Neural cell (in vitro differentiated cells): ENCODE results near the gene PML. TPM values are rescaled to one million over a fixed set of nuclear protein-coding genes. Genes with fewer than 3 reads are reported as not detected.

Experiments used
- H2AFZ ChIP-seq: fragments of 200-600, 300-800 bp; sonication (generic), shearing (Covaris generic); 2 replicates; pipeline ENCODE4 v1.6.0; 2014; ENCODE audit warnings: low read depth, mild to moderate bottlenecking, antibody characterized with exemption, low read length, moderate library complexity
- H3F3A ChIP-seq: fragments of 200-600 bp; shearing (Covaris generic); 2 replicates; pipeline ENCODE4 v1.6.1; 2016; ENCODE audit warnings: mild to moderate bottlenecking, moderate library complexity, mixed read lengths, antibody characterized with exemption, low read length; ENCODE audit not compliant: insufficient read depth, poor library complexity, severe bottlenecking
- H3K27ac ChIP-seq: fragments of 200-600, 300-800 bp; sonication (generic), shearing (Covaris generic); 2 replicates; pipeline ENCODE4 v1.5.1; 2014; ENCODE audit warnings: mild to moderate bottlenecking, low read length, moderate library complexity
- H3K27me3 ChIP-seq: fragments of 300-800, 200-600 bp; sonication (generic), shearing (Covaris generic); 2 replicates; pipeline ENCODE4 v1.6.0; 2014; ENCODE audit warnings: mild to moderate bottlenecking, low read depth, low read length, moderate library complexity; ENCODE audit not compliant: insufficient read depth
- H3K36me3 ChIP-seq: fragments of 300-800, 200-600 bp; sonication (generic), shearing (Covaris generic); 2 replicates; pipeline ENCODE4 v1.5.1; 2014; ENCODE audit warnings: mild to moderate bottlenecking, antibody characterized with exemption, low read length, moderate library complexity; ENCODE audit not compliant: insufficient read depth
- H3K4me2 ChIP-seq: fragments of 300-800, 200-600 bp; sonication (generic), shearing (Covaris generic); 2 replicates; pipeline ENCODE4 v1.6.0; 2014; ENCODE audit warnings: mild to moderate bottlenecking, low read length
- H3K4me3 ChIP-seq: fragments of 300-800, 200-600 bp; sonication (generic), shearing (Covaris generic); 2 replicates; pipeline ENCODE4 v1.5.1; 2014; ENCODE audit warnings: mild to moderate bottlenecking, low read length, moderate library complexity
- H3K79me2 ChIP-seq: fragments of 200-600 bp; shearing (Covaris generic); replicated peaks from 2 replicates; pipeline ENCODE4 v1.6.0; 2014; ENCODE audit warnings: mild to moderate bottlenecking, low read length, moderate library complexity; ENCODE audit not compliant: insufficient read depth
- H3K9ac ChIP-seq: fragments of 300-800, 200-600 bp; sonication (generic), shearing (Covaris generic); 2 replicates; pipeline ENCODE4 v1.6.1; 2016; ENCODE audit warnings: mild to moderate bottlenecking, low read length, mixed read lengths
- H3K9me2 ChIP-seq: fragments of 200-600 bp; shearing (Covaris generic); 2 replicates; pipeline ENCODE4 v1.6.1; 2016; ENCODE audit warnings: mild to moderate bottlenecking, low read length, mixed read lengths; ENCODE audit not compliant: insufficient read depth
- H3K9me3 ChIP-seq: fragments of 200-600, 300-800 bp; sonication (generic), shearing (Covaris generic); 2 replicates; pipeline ENCODE4 v1.6.1; 2016; ENCODE audit warnings: mild to moderate bottlenecking, mixed run types, low read length, moderate library complexity, mixed read lengths
- H4K20me1 ChIP-seq: fragments of 200-600 bp; shearing (Covaris generic); 2 replicates; pipeline ENCODE4 v1.6.1; 2016; ENCODE audit warnings: mild to moderate bottlenecking, mixed run types; ENCODE audit not compliant: insufficient read depth
- EP300 ChIP-seq: fragments of 450-650 bp; conservative IDR thresholded peaks from 2 replicates; pipeline ENCODE4 v1.6.1; 2014; ENCODE audit warnings: antibody characterized with exemption, mild to moderate bottlenecking, moderate library complexity; ENCODE audit not compliant: poor library complexity, severe bottlenecking
- EZH2 ChIP-seq: fragments of 200-600, 300-800 bp; shearing (Covaris generic), sonication (generic); IDR thresholded peaks from 2 replicates; pipeline ENCODE4 v1.6.1; 2014; ENCODE audit warnings: antibody characterized with exemption, low read length, borderline replicate concordance, mild to moderate bottlenecking; ENCODE audit not compliant: insufficient read depth, poor library complexity, severe bottlenecking
- MXI1 ChIP-seq: fragments of 450-650 bp; conservative IDR thresholded peaks from 2 replicates; pipeline ENCODE4 v1.6.1; 2014; ENCODE audit warnings: antibody characterized with exemption, mild to moderate bottlenecking; ENCODE audit not compliant: poor library complexity, severe bottlenecking
- POLR2AphosphoS5 ChIP-seq: IDR thresholded peaks from 2 replicates; pipeline ENCODE4 v1.6.1; 2012
- RAD21 ChIP-seq: fragments of 450-650 bp; conservative IDR thresholded peaks from 2 replicates; pipeline ENCODE4 v1.6.1; 2014; ENCODE audit warnings: antibody characterized with exemption, mild to moderate bottlenecking, moderate library complexity
- SMC3 ChIP-seq: fragments of 450-650 bp; conservative IDR thresholded peaks from 2 replicates; pipeline ENCODE4 v1.6.1; 2014; ENCODE audit warnings: antibody characterized with exemption, mild to moderate bottlenecking, moderate library complexity; ENCODE audit not compliant: poor library complexity
- TAF1 ChIP-seq: IDR thresholded peaks from 2 replicates; pipeline ENCODE4 v1.6.1; 2012; ENCODE audit warnings: low read depth
- polyA plus RNA-seq: library from polyadenylated mRNA; depleted of rRNA; stranded (reverse); fragments of >200 nt; gene quantifications from 2 replicates; pipeline ENCODE4 v1.2.3, GENCODE V29; 2014
- TF ChIP-seq, protein P1 (sequence below): IDR thresholded peaks from 2 replicates; pipeline ENCODE4 v1.6.1; 2012; ENCODE audit warnings: borderline replicate concordance
- TF ChIP-seq, protein P2 (sequence below): fragments of 450-650 bp; IDR thresholded peaks from 2 replicates; pipeline ENCODE4 v1.5.1; 2014; ENCODE audit warnings: antibody characterized with exemption, mild to moderate bottlenecking, moderate library complexity; ENCODE audit not compliant: poor library complexity, severe bottlenecking

PML gene
- polyA plus RNA-seq, 1 donor from 2014 or later: 4.7 TPM

DNA sequence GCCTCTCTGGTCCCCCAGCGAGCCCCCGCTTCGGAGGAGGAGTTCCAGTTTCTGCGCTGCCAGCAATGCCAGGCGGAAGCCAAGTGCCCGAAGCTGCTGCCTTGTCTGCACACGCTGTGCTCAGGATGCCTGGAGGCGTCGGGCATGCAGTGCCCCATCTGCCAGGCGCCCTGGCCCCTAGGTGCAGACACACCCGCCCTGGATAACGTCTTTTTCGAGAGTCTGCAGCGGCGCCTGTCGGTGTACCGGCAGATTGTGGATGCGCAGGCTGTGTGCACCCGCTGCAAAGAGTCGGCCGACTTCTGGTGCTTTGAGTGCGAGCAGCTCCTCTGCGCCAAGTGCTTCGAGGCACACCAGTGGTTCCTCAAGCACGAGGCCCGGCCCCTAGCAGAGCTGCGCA lies 3.5 kb downstream of the PML start:
- Histone ChIP-seq H3K36me3 (no peaks in the 10 kb centered on the region), H3K27me3 (no peaks in the 10 kb centered on the region), H3K27ac (no peak overlapping the region), H3F3A (no peaks in the 10 kb centered on the region), H3K4me3 (no peak overlapping the region), H3K9me2 (no peaks in the 10 kb centered on the region), H3K9ac (no peak overlapping the region), H4K20me1 (no peaks in the 10 kb centered on the region), H3K9me3 (no peaks in the 10 kb centered on the region), H2AFZ (no peak overlapping the region), H3K79me2 (peaks cover 18% of the 10 kb centered on the region), H3K4me2 (no peak overlapping the region)
- TF ChIP-seq, protein P1, sequence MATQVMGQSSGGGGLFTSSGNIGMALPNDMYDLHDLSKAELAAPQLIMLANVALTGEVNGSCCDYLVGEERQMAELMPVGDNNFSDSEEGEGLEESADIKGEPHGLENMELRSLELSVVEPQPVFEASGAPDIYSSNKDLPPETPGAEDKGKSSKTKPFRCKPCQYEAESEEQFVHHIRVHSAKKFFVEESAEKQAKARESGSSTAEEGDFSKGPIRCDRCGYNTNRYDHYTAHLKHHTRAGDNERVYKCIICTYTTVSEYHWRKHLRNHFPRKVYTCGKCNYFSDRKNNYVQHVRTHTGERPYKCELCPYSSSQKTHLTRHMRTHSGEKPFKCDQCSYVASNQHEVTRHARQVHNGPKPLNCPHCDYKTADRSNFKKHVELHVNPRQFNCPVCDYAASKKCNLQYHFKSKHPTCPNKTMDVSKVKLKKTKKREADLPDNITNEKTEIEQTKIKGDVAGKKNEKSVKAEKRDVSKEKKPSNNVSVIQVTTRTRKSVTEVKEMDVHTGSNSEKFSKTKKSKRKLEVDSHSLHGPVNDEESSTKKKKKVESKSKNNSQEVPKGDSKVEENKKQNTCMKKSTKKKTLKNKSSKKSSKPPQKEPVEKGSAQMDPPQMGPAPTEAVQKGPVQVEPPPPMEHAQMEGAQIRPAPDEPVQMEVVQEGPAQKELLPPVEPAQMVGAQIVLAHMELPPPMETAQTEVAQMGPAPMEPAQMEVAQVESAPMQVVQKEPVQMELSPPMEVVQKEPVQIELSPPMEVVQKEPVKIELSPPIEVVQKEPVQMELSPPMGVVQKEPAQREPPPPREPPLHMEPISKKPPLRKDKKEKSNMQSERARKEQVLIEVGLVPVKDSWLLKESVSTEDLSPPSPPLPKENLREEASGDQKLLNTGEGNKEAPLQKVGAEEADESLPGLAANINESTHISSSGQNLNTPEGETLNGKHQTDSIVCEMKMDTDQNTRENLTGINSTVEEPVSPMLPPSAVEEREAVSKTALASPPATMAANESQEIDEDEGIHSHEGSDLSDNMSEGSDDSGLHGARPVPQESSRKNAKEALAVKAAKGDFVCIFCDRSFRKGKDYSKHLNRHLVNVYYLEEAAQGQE: no peak
- TF ChIP-seq TAF1: no peak

DNA sequence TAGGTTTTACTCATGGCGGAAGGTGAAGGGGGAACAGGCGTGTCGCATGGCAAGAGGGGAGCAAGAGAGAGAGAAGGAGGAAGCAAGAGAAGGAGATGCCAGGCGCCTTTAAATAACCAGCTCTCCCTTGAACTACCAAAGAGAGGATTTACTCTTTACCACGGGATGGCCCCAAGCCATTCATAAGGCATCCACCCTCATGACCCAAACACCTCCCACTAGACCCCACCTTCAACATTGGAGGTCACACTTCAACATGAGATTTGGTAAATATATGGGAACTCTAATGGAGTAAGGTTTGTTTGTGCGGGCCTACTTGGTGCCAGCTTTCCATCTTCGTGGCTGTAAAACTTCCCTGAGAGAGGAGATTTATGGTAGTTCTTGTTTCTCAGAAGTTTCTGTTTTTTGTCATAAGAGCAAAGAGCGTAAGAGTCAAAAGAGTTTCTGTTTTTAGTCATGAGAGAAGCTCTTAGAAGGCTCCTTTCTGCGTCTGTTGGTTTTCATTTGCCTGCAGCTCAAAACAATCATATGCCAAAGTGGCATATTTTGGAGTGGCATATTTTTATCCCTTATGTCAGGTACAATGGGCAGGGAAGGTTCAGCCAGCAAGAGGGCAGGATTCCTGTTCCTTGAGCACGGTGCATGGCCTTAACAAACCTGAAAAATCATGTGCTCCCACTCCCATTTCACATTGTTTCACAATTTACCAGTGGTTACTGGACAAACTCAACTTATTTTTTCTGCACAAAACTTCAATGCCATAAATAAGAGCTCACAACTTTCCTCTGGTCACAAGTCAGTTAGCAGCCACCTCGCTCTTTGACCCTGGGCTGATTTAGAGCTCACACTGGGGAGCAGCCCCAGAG lies 12.5 kb downstream of the PML start:
- H3K27me3 ChIP-seq: no peaks in the 10 kb centered on the region
- H4K20me1 ChIP-seq: no peaks in the 10 kb centered on the region

More for the DNA sequence above, 12.5 kb downstream of the PML start:
- Histone ChIP-seq H3K79me2 (no peaks in the 10 kb centered on the region), H3K9me2 (no peaks in the 10 kb centered on the region), H3F3A (no peaks in the 10 kb centered on the region), H2AFZ (no peak overlapping the region), H3K4me2 (no peak overlapping the region), H3K27ac (no peak overlapping the region), H3K4me3 (no peak overlapping the region), H3K9ac (no peak overlapping the region), H3K9me3 (no peaks in the 10 kb centered on the region), H3K36me3 (no peaks in the 10 kb centered on the region)
- TF ChIP-seq RAD21: no peak
- TF ChIP-seq, protein P2, sequence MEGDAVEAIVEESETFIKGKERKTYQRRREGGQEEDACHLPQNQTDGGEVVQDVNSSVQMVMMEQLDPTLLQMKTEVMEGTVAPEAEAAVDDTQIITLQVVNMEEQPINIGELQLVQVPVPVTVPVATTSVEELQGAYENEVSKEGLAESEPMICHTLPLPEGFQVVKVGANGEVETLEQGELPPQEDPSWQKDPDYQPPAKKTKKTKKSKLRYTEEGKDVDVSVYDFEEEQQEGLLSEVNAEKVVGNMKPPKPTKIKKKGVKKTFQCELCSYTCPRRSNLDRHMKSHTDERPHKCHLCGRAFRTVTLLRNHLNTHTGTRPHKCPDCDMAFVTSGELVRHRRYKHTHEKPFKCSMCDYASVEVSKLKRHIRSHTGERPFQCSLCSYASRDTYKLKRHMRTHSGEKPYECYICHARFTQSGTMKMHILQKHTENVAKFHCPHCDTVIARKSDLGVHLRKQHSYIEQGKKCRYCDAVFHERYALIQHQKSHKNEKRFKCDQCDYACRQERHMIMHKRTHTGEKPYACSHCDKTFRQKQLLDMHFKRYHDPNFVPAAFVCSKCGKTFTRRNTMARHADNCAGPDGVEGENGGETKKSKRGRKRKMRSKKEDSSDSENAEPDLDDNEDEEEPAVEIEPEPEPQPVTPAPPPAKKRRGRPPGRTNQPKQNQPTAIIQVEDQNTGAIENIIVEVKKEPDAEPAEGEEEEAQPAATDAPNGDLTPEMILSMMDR: no peak
- TF ChIP-seq POLR2AphosphoS5: no peak
- no peak for TF ChIP-seq SMC3
- no peak for TF ChIP-seq MXI1
- no peak for TF ChIP-seq TAF1
- TF ChIP-seq EZH2: no peak
- no peak for TF ChIP-seq EP300
- TF ChIP-seq, protein P1: no peak
